ENCODE measurements around the gene WWC2.

GRCh38 chr4:183297675-183298074 is 198.6 kb downstream of the WWC2 start:
- TF ChIP-seq POLR2AphosphoS5 (IDR thresholded peaks at IDR 0.05; ENCODE audit: borderline replicate concordance, low read depth, low read length) (no peak), EZH2 (IDR thresholded peaks at IDR 0.05) (no peak)
